Fibroblast of skin of abdomen (primary cell): ENCODE results near the gene NYNRIN.
A peak's percentile ranks its signal among the peaks of the same experiment; 100 is the strongest.

ENCODE experiments used
- DNase-seq: peaks from one replicate; pipeline ENCODE4 v3.0.0-alpha.2; 2013

NYNRIN gene

GRCh38 chr14:24392325-24393091 is 6.3 kb upstream of the NYNRIN start:
- DNase-seq: peak; percentile 64

DNA sequence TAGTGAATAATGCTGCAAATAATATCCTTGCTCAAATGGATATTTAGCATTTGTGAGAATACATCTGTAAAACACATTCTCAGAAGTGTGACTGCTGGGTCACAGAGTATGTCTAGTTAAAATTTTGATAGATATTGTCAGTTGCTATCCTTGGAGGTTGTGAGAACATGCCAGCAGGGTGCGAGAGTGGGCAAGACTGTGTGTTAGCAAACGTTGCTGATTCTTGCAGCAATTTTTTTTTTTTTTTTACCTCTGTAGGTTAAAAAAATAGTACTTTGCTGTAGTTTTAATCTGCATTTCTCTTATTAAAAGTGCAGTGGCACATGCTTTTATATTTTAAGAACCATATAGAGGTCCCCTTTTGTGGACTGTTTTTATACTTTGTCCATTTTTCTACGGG is 4.5 kb upstream of the NYNRIN start:
- DNase-seq: no peak

DNA sequence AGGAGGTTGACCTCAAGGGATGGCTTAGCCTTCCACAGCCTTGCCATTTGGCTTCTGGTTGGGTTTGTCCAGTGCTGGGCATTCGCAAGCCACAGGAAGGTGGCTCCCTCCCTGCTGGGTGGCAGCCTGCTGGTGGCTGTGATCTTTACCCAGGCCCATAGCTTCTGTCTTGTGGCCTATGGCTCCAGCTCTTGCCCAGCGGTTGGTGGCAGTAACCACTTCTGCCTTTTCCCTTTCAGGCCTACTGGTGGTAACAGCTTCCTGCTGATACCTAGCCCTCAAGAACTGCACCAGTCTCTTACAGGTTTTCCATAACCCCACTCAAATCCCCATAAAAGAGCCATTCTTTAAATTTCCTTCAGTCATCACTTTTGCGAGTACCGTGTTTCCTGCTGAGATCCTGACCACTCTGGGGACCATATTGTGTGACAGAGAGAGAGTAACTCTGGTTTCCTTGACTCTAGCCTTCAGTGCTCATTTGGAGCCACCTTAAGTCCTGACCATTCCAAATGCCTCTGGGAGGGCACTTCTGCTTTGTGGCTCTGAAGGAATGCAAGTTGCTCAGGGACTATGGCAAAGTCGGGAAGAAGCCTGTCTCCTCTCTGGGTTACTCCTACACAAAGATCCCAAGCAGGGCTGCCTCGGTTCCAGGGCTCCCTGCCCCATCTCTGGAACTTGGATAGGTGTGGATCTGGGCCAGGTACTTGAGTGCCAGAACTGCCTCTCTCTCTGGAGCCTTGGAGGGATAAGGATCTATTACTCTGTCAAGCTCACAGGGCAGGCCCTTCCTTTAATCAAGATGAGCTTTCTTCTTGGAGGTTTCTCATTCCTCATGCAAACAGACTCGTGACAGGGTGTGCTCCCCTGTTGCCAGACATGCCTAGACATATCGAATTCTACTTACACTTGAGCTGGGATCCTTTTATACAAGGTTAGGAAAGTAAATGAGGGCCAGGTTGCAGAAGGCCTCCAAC is 2.9 kb upstream of the NYNRIN start:
- DNase-seq: no peak

- DNase-seq: no peak
These were observed 1.0 kb upstream of the NYNRIN start for GRCh38 chr14:24397639-24398292.

- DNase-seq: peak; percentile 40
These were observed 530 bp upstream of the NYNRIN start for GRCh38 chr14:24398293-24398652.

GRCh38 chr14:24399447-24399822 is 632 bp downstream of the NYNRIN start:
- no peak for DNase-seq

GRCh38 chr14:24399999-24400718 is 1.4 kb downstream of the NYNRIN start:
- DNase-seq: no peak

DNA sequence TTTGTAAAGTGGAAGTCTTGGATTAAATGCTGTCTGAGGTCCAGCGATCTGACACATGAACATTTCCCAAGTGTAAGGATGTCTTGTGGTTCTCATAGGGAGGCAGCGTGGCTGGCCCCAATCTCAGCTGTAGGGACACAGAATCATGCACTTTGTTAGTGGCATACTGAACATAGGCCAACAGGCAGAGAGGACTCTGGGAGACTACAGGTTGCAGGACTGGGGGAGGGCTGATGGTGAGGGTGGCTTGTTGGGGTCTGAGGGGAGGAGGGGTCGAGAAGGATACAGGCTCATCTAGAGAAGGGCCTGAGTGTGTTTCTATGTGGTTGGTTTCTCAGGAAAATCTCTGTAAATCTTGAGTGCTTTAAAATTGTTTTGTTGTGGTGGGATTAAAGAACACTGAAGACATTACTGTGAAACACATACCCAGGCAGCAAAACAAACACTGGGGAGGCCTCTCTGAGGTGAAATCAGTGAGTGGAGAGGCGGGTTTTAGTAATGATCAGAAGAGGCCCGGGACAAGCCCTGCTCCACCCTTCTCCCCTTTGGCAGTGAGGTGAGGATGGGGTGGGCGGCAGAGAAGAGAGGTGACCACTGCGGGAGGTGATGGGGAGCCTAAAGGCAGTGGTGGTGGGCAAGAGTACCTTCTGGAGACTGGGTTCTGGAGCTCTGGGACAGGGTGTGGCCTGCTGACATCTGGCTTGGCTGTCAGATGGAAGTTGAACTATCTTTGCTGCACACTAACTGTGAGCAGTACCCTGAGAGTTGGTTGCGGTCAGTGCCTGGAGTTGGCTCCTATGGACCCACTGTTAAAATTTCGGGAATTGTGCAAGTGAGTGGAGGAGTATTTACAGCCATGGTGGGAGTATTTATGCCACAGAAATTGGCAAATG is 3.3 kb downstream of the NYNRIN start:
- no peak for DNase-seq

DNA sequence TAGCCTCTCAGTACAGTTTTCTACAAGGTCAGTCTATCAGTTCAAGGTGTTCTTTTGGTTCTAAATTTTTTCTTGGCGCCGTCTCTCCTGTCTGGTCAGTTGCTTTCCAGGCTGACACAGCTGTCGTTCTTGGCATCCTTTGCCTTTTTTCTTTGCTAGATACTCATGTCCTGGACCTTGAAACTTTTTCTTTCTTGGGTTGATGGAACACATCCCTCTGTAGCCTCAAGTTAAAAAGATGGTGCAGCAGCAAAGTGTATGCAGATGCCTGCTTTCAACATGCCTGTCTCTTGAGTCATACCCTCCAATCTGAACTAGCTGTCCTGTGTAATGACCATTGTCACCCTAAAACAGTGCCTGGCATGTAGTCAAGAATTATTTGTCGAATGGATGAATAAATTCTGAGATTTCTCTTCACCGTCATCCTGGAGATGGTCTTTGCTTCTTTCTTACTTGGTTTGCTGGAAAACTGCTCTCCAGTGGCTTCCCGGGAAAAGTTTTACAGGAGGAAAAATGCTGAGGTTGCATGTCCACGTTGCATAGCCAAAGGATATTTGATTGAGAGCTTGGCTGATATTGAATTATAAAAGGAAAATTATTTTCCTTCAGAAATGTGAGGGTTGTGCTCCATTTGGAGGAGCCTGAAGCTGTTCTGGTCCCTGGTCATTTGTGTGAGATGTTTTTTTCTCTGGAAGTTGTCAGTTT is 4.6 kb downstream of the NYNRIN start:
- DNase-seq: peak; percentile 33

DNA sequence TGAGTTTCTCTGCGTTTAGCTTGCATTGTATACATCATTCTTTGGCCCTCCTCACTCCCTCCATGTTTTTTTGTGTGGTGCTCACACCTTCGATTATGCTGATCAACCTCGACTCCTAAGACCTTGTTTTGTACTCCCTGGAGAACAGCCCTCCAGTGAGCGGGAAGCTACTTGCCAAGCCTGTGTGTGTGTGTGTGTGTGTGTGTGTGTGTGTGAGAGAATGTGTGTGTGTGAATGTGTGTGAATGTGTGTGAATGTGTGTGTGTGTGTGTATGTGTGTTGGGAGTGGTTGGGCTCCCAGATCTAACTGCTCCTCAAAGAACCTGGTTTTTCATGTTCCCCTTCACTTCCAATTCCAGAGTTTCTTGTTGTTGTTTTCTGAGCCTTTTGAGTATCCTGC is 6.0 kb downstream of the NYNRIN start:
- DNase-seq: no peak

GRCh38 chr14:24406416-24406815 is 7.6 kb downstream of the NYNRIN start:
- no peak for DNase-seq

GRCh38 chr14:24407608-24408325 is 9.0 kb downstream of the NYNRIN start:
- DNase-seq: no peak

DNA sequence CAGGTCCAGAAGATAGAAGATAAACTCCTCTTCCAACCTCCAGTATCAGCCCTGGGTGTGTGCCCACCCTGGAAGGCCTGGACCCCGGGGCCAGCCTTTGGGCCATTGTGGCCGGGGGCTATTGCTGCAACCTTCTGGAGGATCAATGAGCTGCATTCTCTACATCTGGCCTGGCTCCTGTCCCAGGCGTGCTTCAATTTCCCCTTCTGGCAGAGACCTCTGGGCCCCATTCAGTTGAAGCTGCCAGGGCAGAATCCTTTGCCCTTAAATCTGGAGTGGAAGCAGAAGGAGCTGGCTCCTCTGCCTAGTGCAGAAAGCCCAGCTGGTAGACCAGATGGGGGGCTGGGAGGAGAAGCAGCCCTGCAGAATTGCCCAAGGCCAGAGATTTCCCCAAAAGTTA is 10.0 kb downstream of the NYNRIN start:
- no peak for DNase-seq

- DNase-seq: no peak
These were observed 10.4 kb downstream of the NYNRIN start for GRCh38 chr14:24409192-24409591.

DNA sequence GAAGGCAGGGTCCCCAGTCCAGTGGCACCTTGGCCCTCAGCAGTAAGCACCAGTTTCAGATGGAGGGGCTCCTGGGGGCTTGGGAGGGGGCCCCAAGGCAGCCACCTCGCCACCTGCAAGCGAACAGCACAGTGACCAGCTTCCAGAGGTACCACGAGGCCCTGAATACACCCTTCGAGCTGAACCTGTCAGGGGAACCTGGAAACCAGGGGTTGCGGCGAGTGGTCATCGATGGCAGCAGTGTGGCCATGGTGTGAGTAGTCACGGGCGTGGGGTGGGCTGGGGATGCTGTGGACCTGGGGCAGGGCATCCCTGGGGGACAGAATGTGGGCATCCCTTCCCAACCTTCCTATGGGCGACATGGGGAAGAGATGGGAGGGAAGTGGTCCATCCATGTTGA is 11.2 kb downstream of the NYNRIN start:
- DNase-seq: no peak

- peak; percentile 53 for DNase-seq
These were observed 12.9 kb downstream of the NYNRIN start for GRCh38 chr14:24411443-24412389.

DNA sequence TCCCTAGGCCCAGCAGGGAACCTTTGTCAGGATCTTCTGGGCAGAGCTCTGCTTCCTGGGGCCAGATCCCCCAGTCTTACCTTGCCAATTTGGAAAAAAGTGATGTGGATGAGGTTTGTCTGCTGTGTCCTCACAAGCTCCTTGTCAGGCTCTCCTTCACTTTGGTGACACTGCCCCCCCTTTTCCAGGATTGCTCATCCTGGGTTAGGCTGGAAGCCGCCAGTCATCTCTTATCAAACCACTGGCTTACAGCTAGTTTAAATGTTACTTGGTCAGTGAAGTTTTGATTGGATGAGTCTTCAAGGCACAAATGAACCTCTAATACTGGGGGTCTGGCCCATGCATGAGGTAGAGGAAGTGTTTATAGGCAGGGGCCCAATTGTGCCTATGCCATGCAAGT is 15.3 kb downstream of the NYNRIN start:
- no peak for DNase-seq

- no peak for DNase-seq
These were observed 16.1 kb downstream of the NYNRIN start for GRCh38 chr14:24414732-24415420.
